SK-N-SH (cell line): ENCODE results near the gene TRPM1. TPM values are rescaled to one million over a fixed set of nuclear protein-coding genes. Genes with fewer than 3 reads are reported as not detected.
A peak's percentile ranks its signal among the peaks of the same experiment; 100 is the strongest.

Experiments
- CTCF ChIA-PET: fragments of 300-600, 350-600 bp; formaldehyde crosslinking; extraction: SDS; loops from one replicate; lab custom pipeline; 2021; lab: Yijun Ruan, JAX
- POLR2A ChIA-PET: fragments of 350-600 bp; sonication (Branson Sonifier 250); formaldehyde crosslinking; extraction: SDS; loops from one replicate; lab custom pipeline; 2020; ENCODE audit warnings: antibody characterized with exemption, inconsistent platforms; lab: Yijun Ruan, JAX
- DNase-seq: peaks from one replicate; pipeline ENCODE4 v3.0.0; 2012
- H2AFZ ChIP-seq: fragments of 200-600 bp; sonication (generic); 2 replicates; pipeline ENCODE4 v1.8.1; 2016; ENCODE audit warnings: antibody characterized with exemption, mild to moderate bottlenecking, low read depth
- H3F3A ChIP-seq: fragments of 200-600 bp; sonication (generic); replicated peaks from 2 replicates; pipeline ENCODE3; 2016; ENCODE audit warnings: antibody characterized with exemption, mild to moderate bottlenecking; ENCODE audit not compliant: insufficient read depth
- H3K27ac ChIP-seq, 2 experiments: fragments of 200-500 bp in 1 of 2; fragments of 200-600 bp in 1 of 2; sonication (Bioruptor generic) in 1 of 2; sonication (generic), shearing (Covaris generic) in 1 of 2; 2 replicates each; pipeline versions ENCODE4 v1.5.1 to v1.6.1; 2014 to 2016; ENCODE audit warnings: low read depth in 2 of 2, inconsistent platforms in 1 of 2, low read length in 1 of 2, mild to moderate bottlenecking in 1 of 2, mixed read lengths in 1 of 2
- H3K27me3 ChIP-seq: fragments of 200-600 bp; sonication (generic), shearing (Covaris generic); 2 replicates; pipeline ENCODE4 v1.6.1; 2016; ENCODE audit warnings: mixed run types; ENCODE audit not compliant: insufficient read depth
- H3K36me3 ChIP-seq, 2 experiments: fragments of 200-500 bp in 1 of 2; fragments of 200-600 bp in 1 of 2; sonication (Bioruptor generic) in 1 of 2; sonication (generic) in 1 of 2; replicated peaks in 1 of 2; 2 replicates each; pipeline versions ENCODE3 to v1.5.1; 2014 to 2016; ENCODE audit warnings: low read length in 1 of 2, mild to moderate bottlenecking in 1 of 2; ENCODE audit not compliant: insufficient read depth in 2 of 2, control insufficient read depth in 1 of 2
- H3K4me1 ChIP-seq, 2 experiments: fragments of 200-500 bp in 1 of 2; fragments of 200-600 bp in 1 of 2; sonication (Bioruptor generic) in 1 of 2; sonication (generic), shearing (Covaris generic) in 1 of 2; 2 replicates each; pipeline versions ENCODE4 v1.5.1 to v1.6.1; 2014 to 2016; ENCODE audit warnings: low read depth in 1 of 2, low read length in 1 of 2, mixed run types in 1 of 2; ENCODE audit not compliant: insufficient read depth in 2 of 2, control insufficient read depth in 1 of 2
- H3K4me2 ChIP-seq: fragments of 200-600 bp; sonication (generic), shearing (Covaris generic); 2 replicates; pipeline ENCODE4 v1.6.1; 2017; ENCODE audit warnings: mixed run types
- H3K4me3 ChIP-seq, 2 experiments: fragments of 200-500 bp in 1 of 2; fragments of 200-600 bp in 1 of 2; sonication (Bioruptor generic) in 1 of 2; sonication (generic), shearing (Covaris generic) in 1 of 2; 2 replicates each; pipeline versions ENCODE4 v1.5.1 to v1.8.1; 2014 to 2016; ENCODE audit warnings: low read depth in 2 of 2, inconsistent platforms in 1 of 2, low read length in 1 of 2, mild to moderate bottlenecking in 1 of 2, mixed read lengths in 1 of 2, moderate library complexity in 1 of 2
- H3K79me2 ChIP-seq: fragments of 200-600 bp; sonication (generic); 2 replicates; pipeline ENCODE4 v1.8.1; 2017; ENCODE audit warnings: mild to moderate bottlenecking; ENCODE audit not compliant: insufficient read depth
- H3K9ac ChIP-seq: fragments of 200-600 bp; sonication (generic); 2 replicates; pipeline ENCODE4 v1.6.1; 2017; ENCODE audit warnings: mixed run types
- H3K9me2 ChIP-seq: fragments of 200-600 bp; sonication (generic); 2 replicates; pipeline ENCODE4 v1.6.1; 2017; ENCODE audit warnings: mixed run types
- H3K9me3 ChIP-seq: fragments of 200-600 bp; sonication (generic); 2 replicates; pipeline ENCODE4 v1.6.1; 2017; ENCODE audit warnings: mixed run types, mild to moderate bottlenecking, moderate library complexity
- H4K20me1 ChIP-seq: fragments of 200-600 bp; sonication (generic); 2 replicates; pipeline ENCODE4 v1.6.1; 2017; ENCODE audit warnings: mild to moderate bottlenecking, mixed run types; ENCODE audit not compliant: insufficient read depth
- CTCF ChIP-seq: fragments of 200-600 bp; sonication (generic); IDR thresholded peaks from 2 replicates; pipeline ENCODE4 v1.6.1; 2017; ENCODE audit warnings: antibody characterized with exemption, mild to moderate bottlenecking, moderate library complexity
- EZH2phosphoT487 ChIP-seq: fragments of 200-600 bp; sonication (generic); IDR thresholded peaks from 2 replicates; pipeline ENCODE4 v1.6.1; 2017; ENCODE audit warnings: low read depth, mixed run types, mild to moderate bottlenecking, antibody characterized with exemption, moderate library complexity, borderline replicate concordance
- GABPA ChIP-seq: IDR thresholded peaks from 2 replicates; pipeline ENCODE4 v1.4.0; 2012; ENCODE audit warnings: low read depth, mild to moderate bottlenecking
- MAX ChIP-seq: IDR thresholded peaks from 2 replicates; pipeline ENCODE4 v1.4.0; 2012; ENCODE audit warnings: low read depth
- MXI1 ChIP-seq: IDR thresholded peaks from 2 replicates; pipeline ENCODE4 v1.6.1; 2012; ENCODE audit warnings: mild to moderate bottlenecking, low read depth, low read length, improper control_type of control experiment
- NFIC ChIP-seq: IDR thresholded peaks from 2 replicates; pipeline ENCODE4 v1.4.0; 2012; ENCODE audit warnings: borderline replicate concordance
- REST ChIP-seq: IDR thresholded peaks from 2 replicates; pipeline ENCODE4 v1.6.1; 2012; ENCODE audit warnings: mild to moderate bottlenecking, low read depth, low read length, moderate library complexity
- RXRA ChIP-seq: IDR thresholded peaks from 2 replicates; pipeline ENCODE4 v1.4.0; 2012; ENCODE audit warnings: low read depth, mild to moderate bottlenecking, borderline replicate concordance
- SIN3A ChIP-seq: IDR thresholded peaks from 2 replicates; pipeline ENCODE4 v1.6.1; 2012; ENCODE audit warnings: low read depth, mild to moderate bottlenecking, low read length, moderate library complexity, borderline replicate concordance
- USF1 ChIP-seq: IDR thresholded peaks from 2 replicates; pipeline ENCODE4 v1.4.0; 2012; ENCODE audit warnings: low read depth, borderline replicate concordance
- YY1 ChIP-seq: IDR thresholded peaks from 2 replicates; pipeline ENCODE4 v1.4.0; 2012; ENCODE audit warnings: low read depth, mild to moderate bottlenecking
- WGBS: methylation state at CpG from one replicate; pipeline ENCODE4 v1.1.6; 2017; ENCODE audit warnings: low lambda C conversion rate; 5-methylcytosine and 5-hydroxymethylcytosine counted together
- polyA plus RNA-seq, 3 experiments: library from polyadenylated mRNA; depleted of rRNA; stranded (reverse); fragments of >200 nt; gene quantifications; 2 replicates each; pipeline ENCODE4 v1.2.3, GENCODE V29; 2012

TRPM1 gene
- polyA plus RNA-seq, 1 of the 3 experiments (the other 2 are of a cell fraction) = not detected

GRCh38 chr15:30990036-30990435, 111.5 kb downstream of the TRPM1 start:
- CTCF ChIA-PET = interaction anchor here (1.3 kb wide), 1 partner anchor 9 kb away, joined by 4 read pairs; no protein-coding TSS in a partner anchor
- H3K4me1 ChIP-seq = peaks cover 5 to 13% of the 10 kb centered on the region in 2 experiments

GRCh38 chr15:30985081-30985531, 116.4 kb downstream of the TRPM1 start:
- ChIA-PET POLR2A (interaction anchor here (0.8 kb wide), 1 partner anchor 40 kb away, joined by 3 read pairs; no protein-coding TSS in a partner anchor), CTCF (interaction anchor here (1.0 to 3.7 kb wide), 2 partner anchors 42 to 144 kb away, joined by 5 to 29 read pairs; no protein-coding TSS in a partner anchor)
- Histone ChIP-seq H3K36me3 (peaks cover 14 to 24% of the 10 kb centered on the region in 2 experiments), H3K79me2 (peaks cover 75% of the 10 kb centered on the region), H3K9ac (no peak overlapping the region), H3F3A (peaks cover 4% of the 10 kb centered on the region), H4K20me1 (peaks cover 15% of the 10 kb centered on the region; the same call in 1 of the 2 replicates), H3K27me3 (no peaks in the 10 kb centered on the region), H3K27ac (peak overlapping the region; percentile 46 to 53), H2AFZ (no peak overlapping the region), H3K9me2 (no peaks in the 10 kb centered on the region), H3K4me3 (peak overlapping the region; percentile 1 to 27; a peak in 1 of 4 replicates), H3K4me2 (peak overlapping the region; percentile 57), H3K9me3 (no peaks in the 10 kb centered on the region), H3K4me1 (peaks cover 6 to 20% of the 10 kb centered on the region in 2 experiments)
- TF ChIP-seq MXI1 = no peak
- no peak for TF ChIP-seq MAX
- TF ChIP-seq USF1 = no peak
- TF ChIP-seq NFIC = no peak
- peak; percentile 35; the same call in 1 of the 2 replicates for TF ChIP-seq REST
- no peak for TF ChIP-seq RXRA
- no peak for TF ChIP-seq EZH2phosphoT487
- no peak for TF ChIP-seq GABPA
- peak; percentile 25 for DNase-seq
- 57% methylated on average over 3 of the region's 3 CpGs for WGBS

More at GRCh38 chr15:30990036-30990435, 111.5 kb downstream of the TRPM1 start:
- Histone ChIP-seq H3K79me2 (peaks cover 42% of the 10 kb centered on the region), H3K36me3 (peaks cover 4 to 5% of the 10 kb centered on the region in 2 experiments), H3K9ac (peak overlapping the region; percentile 83), H4K20me1 (peaks cover under 1% of the 10 kb centered on the region; the same call in 1 of the 2 replicates), H3K27ac (no peak overlapping the region), H3F3A (peaks cover 4% of the 10 kb centered on the region), H2AFZ (no peak overlapping the region), H3K4me2 (peak overlapping the region; percentile 80), H3K4me3 (peak overlapping the region; percentile 87 to 95; a peak in 3 of 4 replicates), H3K9me3 (no peaks in the 10 kb centered on the region), H3K27me3 (no peaks in the 10 kb centered on the region), H3K9me2 (no peaks in the 10 kb centered on the region)
- POLR2A ChIA-PET = no interaction called here
- DNase-seq = peak; percentile 38
- TF ChIP-seq CTCF (no peak), SIN3A (no peak), YY1 (no peak)
- 77% methylated on average over 2 of the region's 2 CpGs for WGBS
